Measurements from ENCODE around the gene EXOC8.

Gene EXOC8

GRCh38 chr1:231312432-231312788 lies 25.2 kb downstream of the EXOC8 start:
- no peak for DNase-seq

- no peak for DNase-seq
These were observed 25.8 kb downstream of the EXOC8 start for GRCh38 chr1:231311720-231312431.

GRCh38 chr1:231310391-231310934 lies 27.2 kb downstream of the EXOC8 start:
- no peak for DNase-seq

DNA sequence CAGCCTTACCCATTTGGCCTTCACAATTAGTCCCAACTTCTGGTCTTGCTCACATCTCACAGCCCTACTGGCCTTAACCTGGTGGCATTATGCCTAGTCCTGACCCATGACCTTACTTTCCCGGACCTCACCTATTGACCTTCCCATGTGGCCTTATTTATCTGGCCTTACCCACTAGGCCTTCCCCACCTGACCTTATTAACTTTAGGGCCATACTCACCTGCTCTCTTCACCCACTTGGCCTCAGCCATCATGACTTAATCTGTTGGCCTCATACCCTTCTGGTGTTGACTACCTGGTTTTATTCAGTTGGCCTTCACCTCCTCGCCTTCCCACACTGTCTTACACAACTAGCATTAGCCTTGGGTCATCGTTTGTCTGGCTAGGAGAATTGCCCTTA lies 35.7 kb downstream of the EXOC8 start:
- DNase-seq, result no peak

DNA sequence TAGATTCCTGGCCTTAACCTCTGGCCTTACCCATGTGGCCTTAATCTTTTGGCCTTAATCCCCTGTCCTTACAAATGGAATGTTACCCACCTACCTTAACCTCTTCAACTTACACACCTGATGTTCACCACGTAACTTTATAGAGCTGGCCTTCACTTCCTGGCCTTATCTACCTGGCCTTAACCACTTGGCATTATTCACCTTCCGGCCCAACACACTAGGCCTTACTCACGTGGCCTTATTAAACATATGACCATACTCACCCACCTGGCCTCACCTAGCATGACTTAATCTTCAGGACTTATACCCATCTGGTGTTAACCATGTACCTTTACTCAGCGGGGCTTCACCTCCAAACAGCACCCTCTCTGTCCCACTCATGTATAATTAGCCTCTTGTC lies 41.7 kb downstream of the EXOC8 start:
- no peak for DNase-seq

- no peak for DNase-seq
These were observed 51.0 kb downstream of the EXOC8 start for GRCh38 chr1:231286603-231287002.

DNA sequence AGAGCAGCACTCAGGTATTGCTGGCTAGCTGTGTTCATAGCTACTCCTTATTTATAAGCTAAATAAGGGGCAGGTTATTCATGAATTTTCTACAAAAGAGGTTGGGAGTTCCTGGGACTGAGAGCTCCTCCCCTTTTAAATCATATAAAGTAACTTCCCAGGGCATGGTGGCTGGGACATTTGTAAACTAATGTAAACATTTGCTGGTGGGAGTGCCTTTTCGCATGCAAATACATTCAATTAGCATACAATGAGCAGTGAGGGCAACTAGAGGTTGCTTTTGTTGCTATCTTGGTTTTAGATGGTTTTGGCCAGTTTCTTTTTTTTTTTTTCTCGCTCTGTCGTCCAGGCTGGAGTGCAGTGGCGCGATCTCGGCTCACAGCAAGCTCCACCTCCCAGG lies 53.2 kb downstream of the EXOC8 start:
- no peak for DNase-seq
